GM21367 (cell line): ENCODE measurements around the gene DCST2.

Source experiments
- ATAC-seq: cut with Tn5 transposase; IDR thresholded peaks from one replicate; pipeline ENCODE4 v1.9.1; 2021; ENCODE audit not compliant: unreplicated experiment

Gene DCST2

DNA sequence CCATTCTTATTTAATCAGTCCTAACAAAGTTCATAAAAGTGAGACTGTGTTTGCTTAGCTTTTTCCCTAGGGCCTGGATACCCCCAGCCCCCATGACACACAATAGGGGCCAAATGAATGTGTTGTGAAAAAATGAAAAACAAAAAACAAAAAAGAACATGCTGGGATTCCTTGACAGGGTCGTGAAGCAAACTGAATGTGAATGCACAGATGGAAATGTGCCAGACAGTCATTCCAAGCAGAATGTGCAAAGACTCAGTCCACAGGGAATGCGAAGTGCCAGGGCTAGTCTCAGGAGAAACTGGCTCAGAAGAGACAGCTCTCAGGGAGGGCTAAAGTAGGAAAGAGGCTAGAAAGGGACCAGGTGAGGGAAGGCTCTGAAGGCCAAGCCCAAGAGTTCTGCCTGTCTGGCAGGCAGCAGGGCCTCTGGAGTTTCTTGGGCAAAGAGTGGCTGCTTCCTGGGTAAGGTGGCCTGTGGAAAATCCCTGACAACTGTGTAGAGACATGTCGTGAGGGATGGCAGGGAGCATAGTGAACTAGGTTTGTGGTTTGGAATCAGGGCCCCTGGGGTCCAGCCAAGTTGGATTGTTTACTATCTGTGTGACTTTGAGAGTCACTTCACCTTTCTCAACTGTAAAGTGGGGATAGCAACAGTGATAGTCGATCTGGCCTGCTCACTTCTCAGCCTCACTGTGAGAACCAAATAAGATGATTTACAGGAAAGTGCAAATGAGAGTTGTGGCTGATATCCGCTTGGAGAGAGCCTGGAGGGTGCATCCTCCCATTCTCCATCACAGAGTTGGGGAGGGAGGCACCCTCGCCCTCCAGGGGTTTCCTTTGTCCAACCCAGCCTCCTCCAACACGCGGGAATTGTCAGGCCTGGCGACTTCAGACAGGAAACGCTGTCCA lies 16.3 kb upstream of the DCST2 start:
- ATAC-seq = no peak

DNA sequence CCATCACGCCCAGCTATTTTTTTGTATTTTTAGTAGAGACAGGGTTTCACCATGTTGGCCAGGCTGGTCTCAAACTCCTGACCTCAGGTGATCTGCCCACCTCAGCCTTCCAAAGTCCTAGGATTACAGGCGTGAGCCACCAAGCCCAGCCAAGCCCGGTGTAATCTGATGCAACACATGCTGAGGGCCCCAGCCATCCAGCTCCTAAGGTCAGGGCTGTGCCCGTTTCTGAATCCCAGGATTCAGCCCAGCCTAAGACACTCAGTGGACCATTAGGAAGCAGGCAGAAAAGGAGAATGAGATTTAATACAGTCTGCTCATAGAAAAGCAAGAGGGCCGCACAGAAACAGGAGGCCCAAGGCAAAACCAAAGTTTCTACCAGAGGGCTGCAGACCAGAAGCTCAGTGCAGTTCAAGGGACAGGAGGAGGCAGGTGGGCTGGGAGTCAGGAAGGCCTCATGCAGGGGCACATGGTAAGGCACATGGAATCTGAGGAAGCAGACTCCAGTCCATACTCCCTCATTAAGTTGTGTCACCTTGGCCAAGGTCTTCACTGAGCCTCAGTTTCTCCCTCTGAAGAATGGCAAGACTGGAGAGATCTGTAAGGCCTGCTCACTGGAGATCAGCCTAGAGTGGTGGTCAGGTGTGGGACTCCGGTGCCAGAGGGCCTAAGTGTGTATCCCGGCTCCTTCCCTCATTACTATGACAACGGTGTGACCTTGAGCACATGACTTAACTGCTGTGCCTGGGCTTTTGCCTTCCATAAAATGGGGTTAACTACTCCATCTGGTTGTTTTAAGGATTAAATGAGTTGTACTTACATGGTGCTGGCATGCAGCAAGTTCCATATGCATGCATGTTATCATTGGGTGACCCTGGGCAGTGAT lies 15.1 kb upstream of the DCST2 start:
- ATAC-seq = no peak

DNA sequence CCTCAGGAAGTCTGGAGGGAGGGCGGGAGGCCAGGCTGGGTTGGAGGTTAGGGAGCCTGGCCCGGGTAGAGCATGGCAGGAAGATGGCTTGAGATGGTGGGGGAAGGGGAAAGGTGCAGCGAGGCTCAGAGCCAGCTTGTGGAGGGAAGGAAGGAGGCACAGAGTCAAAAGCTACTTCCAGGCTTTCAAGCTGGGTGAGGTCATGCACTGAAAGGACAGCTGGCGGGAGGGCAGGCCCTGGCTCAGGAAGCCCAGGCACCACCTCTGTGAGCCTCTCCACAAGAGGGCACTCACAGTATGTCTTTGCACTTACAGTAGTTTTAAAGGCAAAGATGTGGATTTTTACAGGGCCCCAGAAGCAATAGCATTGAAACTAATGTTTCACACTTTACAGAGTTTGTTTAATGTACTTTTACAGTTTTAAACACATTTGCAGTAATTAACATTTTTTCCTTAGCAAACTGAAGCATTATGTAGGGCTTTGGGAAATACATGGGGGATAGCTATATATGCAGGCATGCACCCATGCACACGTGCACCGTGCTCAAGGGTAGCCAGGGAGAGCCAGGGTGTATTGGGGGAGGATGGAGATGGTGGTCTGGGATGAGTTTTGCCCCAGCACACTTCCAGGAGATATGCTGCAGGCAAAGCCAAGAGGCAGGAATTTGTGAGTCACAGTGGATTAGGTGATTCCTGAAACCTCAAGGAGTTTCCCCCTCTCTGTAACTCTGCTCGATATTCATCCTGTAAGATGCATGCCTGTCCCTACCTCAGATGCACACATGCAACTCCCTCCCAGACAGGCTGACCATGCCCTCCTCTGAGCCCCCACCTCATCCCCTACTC lies 11.5 kb upstream of the DCST2 start:
- no peak for ATAC-seq

DNA sequence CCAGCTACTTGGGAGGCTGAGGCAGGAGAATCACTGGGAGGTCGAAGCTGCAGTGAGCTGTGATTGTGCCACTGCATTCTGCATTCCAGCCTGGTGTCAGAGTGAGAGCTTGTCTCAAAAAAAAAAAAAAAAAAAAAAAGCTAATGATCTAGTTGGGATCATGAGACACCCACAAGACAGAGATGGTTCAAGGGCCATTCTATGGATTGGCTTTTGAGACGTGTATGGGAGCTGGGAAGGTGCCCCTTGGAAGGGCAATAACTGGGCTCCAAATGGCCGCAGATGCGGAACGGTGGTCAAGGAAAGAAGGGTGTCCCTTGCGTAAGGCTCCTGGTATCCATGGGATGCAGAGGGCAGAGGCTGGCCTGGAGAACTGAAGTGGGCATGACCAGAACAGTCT lies 10.8 kb upstream of the DCST2 start:
- no peak for ATAC-seq

DNA sequence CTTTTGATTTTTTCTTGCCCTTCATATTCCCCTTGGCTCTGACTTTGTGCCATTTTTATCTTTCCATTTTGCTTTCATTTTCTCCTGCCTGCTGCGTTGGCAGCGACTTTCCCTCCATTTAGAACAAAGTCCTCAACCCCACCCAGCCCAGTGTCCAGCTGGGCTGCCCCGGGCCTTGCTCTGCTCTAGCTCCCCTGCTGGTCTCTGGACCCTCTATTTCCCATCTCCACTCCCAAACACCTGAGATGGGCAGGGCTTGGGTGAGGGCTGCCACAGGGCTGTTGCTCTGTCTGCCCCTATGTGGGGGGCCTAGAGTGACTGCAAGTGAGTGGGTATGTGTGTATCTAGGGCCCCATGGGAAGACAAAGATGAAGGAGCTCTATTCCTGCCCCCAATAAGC lies 10.2 kb upstream of the DCST2 start:
- ATAC-seq = no peak

DNA sequence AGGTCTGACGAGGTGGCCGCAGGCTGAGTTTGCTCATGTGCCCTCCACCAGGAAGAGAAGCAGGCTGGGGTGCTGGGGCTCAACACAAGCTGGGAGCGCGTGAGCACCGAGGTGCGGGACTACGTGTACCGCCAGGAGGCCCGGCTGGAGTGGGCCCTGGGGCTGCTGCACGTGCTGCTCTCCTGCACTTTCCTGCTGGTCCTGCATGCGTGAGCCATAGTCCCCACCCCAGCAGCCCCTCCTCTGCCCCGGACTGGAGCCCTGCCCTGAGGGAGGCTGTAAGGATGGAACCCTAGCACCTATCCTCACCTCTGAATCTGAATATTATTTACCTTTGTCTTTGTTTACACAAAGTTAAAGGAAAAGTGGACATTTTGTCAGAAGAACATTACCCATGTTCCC lies 9.7 kb upstream of the DCST2 start:
- no peak for ATAC-seq

DNA sequence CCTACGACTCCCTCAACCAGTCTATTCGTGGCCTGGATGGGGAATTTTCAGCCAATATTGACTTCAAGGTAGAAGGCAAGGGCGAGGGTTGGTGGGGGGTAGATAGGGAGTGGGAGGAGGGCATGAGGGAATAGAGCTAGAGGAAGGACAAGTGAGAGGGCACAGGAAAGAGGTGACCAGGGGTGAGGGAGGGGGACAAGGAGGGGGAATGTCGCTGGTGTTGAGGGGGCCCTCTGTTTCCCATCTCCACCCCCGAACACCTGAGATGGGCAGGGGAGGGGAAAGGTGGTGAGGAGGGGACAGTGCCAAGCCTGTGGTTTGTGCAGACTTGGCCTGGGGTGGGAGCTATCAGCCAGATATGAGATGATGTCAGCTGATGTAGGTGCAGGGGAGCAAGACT lies 9.2 kb upstream of the DCST2 start:
- no peak for ATAC-seq

DNA sequence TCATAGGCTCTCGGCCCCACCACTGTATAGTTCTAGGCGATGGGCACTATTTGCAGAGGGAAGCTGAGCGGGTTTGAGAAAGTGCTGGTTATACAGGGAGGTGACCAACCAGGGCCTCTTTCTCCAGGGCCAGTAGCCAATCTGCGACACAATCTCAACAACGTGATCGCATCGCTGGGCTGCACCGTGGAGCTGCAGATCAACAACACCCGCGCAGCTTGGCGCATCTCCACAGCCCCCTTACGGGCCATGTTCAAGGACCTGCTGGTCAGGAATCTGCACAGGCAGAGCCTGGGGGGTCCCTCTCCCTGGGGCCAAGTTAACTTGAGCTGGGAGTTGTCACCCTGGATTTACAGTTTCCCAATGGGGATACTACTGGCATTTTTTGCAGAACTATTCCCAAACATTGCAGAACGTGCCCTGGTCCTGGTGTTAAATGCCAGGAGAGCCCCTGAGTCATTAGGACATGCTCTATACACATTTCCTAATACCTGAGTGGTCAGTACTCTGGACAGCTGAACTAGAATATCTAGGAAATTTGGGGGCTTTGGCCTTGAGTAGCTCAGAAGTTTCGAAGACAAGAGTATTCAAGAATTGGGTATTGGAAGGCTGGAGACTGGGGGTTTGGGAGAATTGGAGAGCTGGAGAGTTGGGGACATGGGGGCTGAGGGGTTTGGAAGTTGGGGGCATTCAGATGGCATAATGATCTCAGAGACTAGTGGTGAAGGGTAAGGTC lies 6.9 kb upstream of the DCST2 start:
- ATAC-seq = no peak

DNA sequence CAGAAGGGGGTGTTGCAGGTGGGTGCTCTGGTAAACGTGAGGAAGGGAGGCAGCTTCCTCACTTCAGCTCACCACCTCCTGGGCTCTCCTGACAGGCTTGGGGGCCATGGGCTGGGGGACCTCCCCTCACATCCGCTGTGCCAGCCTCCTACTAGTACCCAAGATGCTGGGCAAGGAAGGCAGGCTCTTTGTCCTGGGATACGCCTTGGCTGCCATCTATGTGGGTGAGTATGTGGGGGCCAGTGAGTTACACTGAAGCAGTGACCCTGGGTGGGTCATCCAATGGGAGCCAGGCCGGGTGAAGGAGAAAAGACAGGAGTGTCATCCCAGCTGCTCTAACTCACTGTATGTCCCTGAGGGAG lies 5.7 kb upstream of the DCST2 start:
- no peak for ATAC-seq

DNA sequence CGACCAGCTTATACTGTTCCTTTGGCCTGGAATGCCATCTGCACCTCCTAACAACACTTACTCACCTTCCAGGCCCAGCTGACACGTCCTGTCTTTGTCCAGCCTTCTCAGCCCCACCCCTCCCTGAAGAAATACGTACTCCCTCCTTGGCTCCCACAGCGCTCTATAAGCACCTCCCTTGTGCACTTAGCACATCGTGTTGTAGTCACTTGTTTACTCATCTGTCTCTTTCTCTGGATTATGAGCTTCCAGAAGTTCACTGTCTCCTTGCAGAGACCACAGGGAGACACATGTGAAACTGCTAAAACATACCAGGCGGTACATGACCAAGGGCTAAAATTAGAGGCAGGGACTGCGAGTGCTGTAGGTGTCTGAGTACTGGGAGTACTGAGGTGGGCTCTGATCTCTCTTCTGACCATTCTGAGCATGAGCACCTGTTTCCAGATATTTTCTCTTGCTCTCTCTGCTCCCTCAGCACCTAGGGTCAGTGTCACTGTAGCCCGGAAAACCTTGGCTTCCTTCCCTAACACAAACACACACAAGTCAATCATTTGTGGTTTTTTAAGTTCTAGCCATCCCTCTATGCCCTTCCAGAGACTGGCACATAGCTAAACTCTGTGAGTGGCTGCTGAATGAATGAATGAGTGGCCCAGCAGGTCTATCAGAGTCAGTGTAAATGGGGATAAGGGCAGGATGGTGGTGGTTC lies 5.2 kb upstream of the DCST2 start:
- no peak for ATAC-seq

DNA sequence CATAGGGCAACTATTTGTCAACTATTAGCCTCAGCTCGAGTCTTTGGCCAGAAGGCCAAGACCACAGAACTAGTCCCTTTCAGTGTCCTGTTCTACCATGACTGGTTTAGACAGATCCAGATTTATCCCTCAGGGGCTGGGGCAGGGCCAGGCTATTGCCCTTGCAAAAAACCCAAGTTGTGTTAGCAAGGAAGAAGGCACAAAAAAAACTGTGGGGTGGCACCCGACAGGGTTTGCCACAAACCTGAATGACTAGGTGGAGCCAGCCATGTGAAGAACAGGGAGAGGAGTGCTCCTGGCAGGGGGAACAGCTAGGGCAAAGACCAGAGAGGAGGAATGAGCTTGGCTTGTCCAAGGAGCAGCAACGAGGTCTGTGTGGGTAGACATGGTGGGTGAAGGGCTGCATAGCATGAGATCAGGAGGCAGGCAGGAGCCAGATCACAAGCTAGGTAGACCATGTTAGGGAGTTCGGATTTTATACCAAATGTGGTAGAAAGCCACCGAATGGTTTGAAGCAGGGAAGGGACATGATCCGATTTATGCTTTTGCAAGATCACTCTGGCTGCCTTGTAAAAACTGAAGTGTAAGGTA lies 4.4 kb upstream of the DCST2 start:
- ATAC-seq = no peak

DNA sequence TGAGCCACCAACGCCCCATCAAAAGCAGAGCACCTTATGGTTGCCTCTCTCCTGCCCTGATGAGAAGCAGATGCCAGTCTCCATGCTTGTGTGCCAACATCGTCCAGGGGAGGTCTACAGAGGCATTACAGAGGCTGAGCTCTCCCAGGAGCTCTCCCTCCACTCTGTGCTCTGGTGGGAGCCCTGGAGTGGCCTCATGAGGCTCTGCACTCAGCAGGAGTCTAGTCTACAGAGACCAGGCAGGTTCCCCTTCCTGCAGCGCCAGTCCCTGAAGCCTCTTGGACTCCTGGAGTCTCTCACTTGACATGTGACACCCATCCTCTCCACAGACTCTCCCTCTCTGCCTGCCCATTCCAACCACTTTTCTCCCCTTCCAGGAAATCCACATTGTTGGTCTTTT lies 3.5 kb upstream of the DCST2 start:
- ATAC-seq = no peak

DNA sequence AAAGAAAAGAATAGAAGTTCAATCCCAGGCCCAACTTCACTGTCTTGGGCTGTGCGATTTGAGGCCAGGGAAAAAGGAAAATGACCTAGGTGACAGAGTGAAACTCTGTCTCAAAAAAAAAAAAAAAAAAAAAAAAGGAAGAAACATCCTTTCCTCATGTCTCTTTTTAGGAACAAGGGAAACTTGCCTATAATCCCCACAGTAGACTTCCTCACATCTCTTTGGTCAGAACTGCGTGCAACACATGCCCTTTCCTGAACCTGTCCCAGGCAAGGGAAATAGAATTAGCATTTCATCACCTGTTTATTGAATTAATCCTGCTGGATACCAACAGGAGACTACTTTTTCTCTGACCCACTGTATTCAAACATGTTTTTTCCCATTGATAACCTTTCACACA lies 2.4 kb upstream of the DCST2 start:
- no peak for ATAC-seq

DNA sequence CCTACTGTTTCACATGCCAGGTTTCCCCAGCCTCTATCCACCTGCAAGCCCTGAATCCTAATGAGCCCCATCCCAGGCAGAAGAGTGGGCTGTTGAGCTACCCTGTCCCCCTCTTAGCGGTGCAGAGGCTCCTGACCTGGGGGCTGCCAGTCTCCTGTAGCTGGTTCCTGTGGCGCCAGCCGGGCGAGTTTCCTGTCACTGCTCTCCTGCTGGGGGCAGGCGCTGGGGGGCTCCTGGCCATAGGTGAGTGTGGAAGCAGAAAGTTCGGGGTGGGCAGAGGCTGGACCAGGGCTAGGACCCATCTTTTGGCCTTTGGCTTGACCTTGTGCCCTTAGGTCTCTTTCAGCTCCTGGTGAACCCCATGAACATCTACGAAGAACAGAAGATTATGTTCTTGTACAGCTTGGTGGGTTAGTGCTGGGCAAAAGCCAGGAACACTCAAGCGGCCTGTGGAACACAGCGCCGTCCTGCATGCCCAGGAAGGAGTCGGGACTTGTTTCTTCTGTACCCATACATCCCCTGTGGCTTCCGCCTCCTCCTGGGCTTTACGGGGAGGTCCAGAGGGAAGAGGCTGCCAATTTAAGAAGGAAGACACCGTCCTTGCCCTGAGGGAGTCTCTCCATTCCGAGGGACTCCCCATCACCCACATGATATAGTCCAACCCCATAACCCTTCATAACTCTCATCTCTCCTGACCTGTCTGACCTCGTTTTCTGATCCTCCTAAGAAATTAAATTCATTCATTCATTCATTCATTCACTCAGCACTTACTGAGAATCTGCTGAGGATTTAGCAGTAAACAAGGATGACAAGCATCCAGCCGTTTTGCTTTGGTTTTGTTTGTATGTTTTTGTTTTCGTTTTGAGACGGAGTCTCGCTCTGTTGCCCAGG lies 982 bp upstream of the DCST2 start:
- ATAC-seq = no peak

DNA sequence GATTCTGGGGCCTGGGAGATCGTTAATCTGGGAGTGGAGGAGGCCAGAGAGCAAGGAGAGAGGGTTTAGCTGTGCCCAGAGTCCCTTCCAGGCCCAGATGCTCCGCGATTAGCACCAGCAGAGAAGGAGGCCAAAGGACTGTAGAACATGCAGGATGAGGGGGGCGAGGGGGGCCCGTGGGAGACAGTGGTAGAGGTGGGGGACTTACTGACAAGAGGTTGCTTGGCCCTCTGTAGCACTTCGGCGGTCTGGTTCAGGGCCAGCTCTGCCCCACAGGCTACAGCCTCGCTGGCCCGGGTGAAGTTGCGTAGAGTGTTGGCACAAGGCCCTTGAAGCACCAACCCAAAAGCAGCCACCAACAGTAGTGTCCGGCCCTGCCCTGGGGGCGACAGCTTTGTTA lies 695 bp downstream of the DCST2 start:
- no peak for ATAC-seq

DNA sequence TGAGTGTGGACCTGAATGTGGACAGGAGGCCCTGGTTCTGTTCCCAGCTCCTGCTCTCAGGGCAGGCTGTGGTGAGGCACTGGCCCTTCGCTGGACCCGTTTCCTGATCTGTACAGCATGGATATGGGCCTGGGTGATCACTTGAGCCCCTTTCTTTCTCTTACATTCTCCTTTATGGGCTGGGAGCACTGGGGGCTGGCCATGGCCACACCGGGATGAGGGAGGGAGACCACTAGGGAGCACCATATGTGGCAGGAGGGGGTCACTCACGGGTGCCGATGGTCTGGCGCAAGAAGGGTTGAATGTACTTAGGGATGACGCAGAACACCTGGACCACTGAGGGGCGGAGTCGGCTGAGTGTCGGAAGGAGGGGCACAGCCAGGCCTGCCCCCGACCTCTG lies 2.7 kb downstream of the DCST2 start:
- no peak for ATAC-seq

DNA sequence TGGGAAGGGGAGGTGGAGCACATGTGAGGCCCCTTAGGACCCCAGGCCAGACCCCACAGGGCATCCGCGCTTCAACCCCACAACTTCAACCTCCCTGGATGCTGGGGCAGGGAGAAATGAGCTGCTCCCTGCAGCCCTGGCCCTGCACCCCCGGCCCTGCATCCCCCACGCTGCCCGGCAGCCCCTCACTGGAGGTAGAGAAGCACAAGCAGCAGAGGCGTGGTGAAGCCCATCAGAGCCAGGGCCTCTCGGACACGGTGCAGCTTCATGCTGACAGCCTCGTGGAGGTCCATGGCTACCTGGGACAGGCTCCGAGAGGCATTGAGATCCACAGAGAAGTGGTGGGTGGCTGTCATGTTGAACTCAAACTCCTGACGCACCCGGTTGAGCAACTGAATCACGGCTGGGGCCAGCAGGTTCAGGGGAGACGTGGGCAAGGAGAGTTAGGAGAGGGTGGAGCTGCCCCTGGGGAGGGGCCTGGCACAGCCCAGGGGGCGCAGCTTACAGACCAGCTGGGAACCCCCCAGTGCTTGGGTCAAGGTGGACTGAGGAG lies 3.3 kb downstream of the DCST2 start:
- ATAC-seq = no peak

DNA sequence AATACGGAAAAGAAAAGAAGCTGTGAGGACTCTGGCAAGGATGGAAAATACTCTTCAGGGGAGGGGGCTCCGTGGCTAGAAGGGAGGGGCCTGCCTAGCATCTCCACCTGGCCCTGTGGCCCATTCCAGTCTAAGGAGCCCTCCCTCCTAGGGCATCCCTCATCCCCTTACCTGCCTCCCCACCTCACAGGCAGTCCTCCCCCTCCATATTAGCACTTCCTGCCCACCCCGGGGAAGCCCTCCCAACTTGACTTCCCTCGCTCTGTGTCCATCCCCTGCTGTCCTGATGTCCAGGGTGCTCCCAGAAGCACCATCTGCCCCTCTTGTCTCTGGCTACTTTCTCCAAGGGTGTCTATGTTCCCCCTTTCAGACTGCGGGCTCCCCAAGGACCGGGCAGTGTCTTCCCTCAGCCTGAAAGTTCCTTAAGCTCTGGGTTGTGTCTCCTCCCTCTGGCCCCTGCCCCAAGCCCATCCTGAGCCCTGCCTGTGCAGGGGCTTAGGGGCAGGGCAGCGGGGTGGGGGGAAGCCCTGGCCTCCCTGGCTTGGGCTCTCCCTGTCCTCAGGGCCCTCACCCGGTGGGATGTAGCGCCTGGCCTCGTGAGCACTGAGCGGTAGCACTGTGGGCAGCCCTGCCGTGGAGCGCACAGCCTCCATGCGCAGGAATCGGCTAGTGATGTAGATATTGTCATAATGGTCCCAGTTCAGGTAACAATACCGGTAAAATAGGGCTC lies 3.9 kb downstream of the DCST2 start:
- ATAC-seq = no peak
